ENCODE measurements around the gene LPCAT2.

DNA sequence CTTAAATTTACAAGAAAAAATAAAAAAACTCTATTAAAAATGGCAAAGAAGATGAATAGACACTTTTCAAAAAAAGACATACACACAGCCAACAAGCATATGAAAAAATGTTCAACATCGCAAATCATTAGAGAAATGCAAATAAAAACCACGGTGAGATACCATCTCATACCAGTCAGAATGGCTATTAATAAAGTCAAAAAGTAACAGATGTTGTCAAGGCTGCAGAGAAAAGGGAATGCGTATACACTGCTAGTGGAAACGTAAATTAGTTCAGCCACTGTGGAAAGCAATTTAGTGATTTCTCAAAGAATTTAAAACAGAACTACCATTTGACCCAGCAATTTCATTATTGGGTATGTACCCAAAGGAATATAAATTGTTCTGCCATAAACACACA lies 89.1 kb downstream of the LPCAT2 start:
- TF ChIP-seq, protein P1, sequence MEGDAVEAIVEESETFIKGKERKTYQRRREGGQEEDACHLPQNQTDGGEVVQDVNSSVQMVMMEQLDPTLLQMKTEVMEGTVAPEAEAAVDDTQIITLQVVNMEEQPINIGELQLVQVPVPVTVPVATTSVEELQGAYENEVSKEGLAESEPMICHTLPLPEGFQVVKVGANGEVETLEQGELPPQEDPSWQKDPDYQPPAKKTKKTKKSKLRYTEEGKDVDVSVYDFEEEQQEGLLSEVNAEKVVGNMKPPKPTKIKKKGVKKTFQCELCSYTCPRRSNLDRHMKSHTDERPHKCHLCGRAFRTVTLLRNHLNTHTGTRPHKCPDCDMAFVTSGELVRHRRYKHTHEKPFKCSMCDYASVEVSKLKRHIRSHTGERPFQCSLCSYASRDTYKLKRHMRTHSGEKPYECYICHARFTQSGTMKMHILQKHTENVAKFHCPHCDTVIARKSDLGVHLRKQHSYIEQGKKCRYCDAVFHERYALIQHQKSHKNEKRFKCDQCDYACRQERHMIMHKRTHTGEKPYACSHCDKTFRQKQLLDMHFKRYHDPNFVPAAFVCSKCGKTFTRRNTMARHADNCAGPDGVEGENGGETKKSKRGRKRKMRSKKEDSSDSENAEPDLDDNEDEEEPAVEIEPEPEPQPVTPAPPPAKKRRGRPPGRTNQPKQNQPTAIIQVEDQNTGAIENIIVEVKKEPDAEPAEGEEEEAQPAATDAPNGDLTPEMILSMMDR (conservative IDR thresholded peaks at IDR 0.05; ENCODE audit: low read length), result no peak
- no peak for TF ChIP-seq EZH2phosphoT487 (IDR thresholded peaks at IDR 0.05; ENCODE audit: borderline replicate concordance, low read depth, low read length)

Data from OCI-LY7 (cell line).